Astrocyte (in vitro differentiated cells and primary cell): ENCODE measurements around the gene TTLL9.

Experiments used
- CTCF ChIP-seq: IDR thresholded peaks from 2 replicates; pipeline ENCODE4 v1.5.1; 2011; ENCODE audit warnings: low read depth, mild to moderate bottlenecking, inconsistent platforms, low read length, moderate library complexity; ENCODE audit not compliant: insufficient read depth
- EZH2 ChIP-seq: IDR thresholded peaks from 2 replicates; pipeline ENCODE4 v1.6.1; 2012; ENCODE audit warnings: mild to moderate bottlenecking, low read length, inconsistent platforms; ENCODE audit not compliant: insufficient read depth

GRCh38 chr20:31979713-31980426 lies 109.4 kb downstream of the TTLL9 start:
- no peak for TF ChIP-seq CTCF
- no peak for TF ChIP-seq EZH2
